HG03097 (cell line): ENCODE results near the gene SURF2.

Experiments used
- ATAC-seq: cut with Tn5 transposase; IDR thresholded peaks from one replicate; pipeline ENCODE4 v1.9.1; 2021; ENCODE audit not compliant: unreplicated experiment, low FRiP score

The SURF2 gene

GRCh38 chr9:133396952-133397351 is 40.6 kb downstream of the SURF2 start:
- no peak for ATAC-seq

- ATAC-seq = no peak
Observed at GRCh38 chr9:133397370-133397769, 41.0 kb downstream of the SURF2 start.

GRCh38 chr9:133397895-133398294 is 41.5 kb downstream of the SURF2 start:
- ATAC-seq = no peak

- ATAC-seq = no peak
Observed at GRCh38 chr9:133400292-133400691, 43.9 kb downstream of the SURF2 start.

GRCh38 chr9:133401588-133401987 is 45.2 kb downstream of the SURF2 start:
- ATAC-seq = no peak

- ATAC-seq = no peak
Observed at GRCh38 chr9:133402689-133403088, 46.3 kb downstream of the SURF2 start.

- no peak for ATAC-seq
Observed at GRCh38 chr9:133403766-133404453, 47.6 kb downstream of the SURF2 start.

GRCh38 chr9:133404454-133405002 is 48.2 kb downstream of the SURF2 start:
- ATAC-seq = no peak

- no peak for ATAC-seq
Observed at GRCh38 chr9:133405508-133406438, 49.4 kb downstream of the SURF2 start.

- ATAC-seq = peak; percentile 67
Observed at GRCh38 chr9:133406480-133407307, 50.3 kb downstream of the SURF2 start.

- no peak for ATAC-seq
Observed at GRCh38 chr9:133408042-133408441, 51.7 kb downstream of the SURF2 start.
